ENCODE results near the gene F10.

Gene F10

GRCh38 chr13:113179374-113180230 lies 57.0 kb downstream of the F10 start:
- TF ChIP-seq, protein P1, sequence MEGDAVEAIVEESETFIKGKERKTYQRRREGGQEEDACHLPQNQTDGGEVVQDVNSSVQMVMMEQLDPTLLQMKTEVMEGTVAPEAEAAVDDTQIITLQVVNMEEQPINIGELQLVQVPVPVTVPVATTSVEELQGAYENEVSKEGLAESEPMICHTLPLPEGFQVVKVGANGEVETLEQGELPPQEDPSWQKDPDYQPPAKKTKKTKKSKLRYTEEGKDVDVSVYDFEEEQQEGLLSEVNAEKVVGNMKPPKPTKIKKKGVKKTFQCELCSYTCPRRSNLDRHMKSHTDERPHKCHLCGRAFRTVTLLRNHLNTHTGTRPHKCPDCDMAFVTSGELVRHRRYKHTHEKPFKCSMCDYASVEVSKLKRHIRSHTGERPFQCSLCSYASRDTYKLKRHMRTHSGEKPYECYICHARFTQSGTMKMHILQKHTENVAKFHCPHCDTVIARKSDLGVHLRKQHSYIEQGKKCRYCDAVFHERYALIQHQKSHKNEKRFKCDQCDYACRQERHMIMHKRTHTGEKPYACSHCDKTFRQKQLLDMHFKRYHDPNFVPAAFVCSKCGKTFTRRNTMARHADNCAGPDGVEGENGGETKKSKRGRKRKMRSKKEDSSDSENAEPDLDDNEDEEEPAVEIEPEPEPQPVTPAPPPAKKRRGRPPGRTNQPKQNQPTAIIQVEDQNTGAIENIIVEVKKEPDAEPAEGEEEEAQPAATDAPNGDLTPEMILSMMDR (IDR thresholded peaks at IDR 0.05; ENCODE audit: insufficient read depth, missing control alignments): no peak
- no peak for FAIRE-seq
- DNase-seq (ENCODE audit: insufficient read length, low spot score): no peak

GRCh38 chr13:113182046-113182445 lies 59.4 kb downstream of the F10 start:
- no peak for FAIRE-seq

GRCh38 chr13:113183450-113184129 lies 61.0 kb downstream of the F10 start:
- TF ChIP-seq, protein P1 (IDR thresholded peaks at IDR 0.05; ENCODE audit: insufficient read depth, missing control alignments): no peak
- DNase-seq (ENCODE audit: insufficient read length, low spot score) (no peak), FAIRE-seq (no peak)

More at GRCh38 chr13:113182046-113182445, 59.4 kb downstream of the F10 start:
- TF ChIP-seq, protein P1 (IDR thresholded peaks at IDR 0.05; ENCODE audit: insufficient read depth, missing control alignments): no peak
- no peak for DNase-seq (ENCODE audit: insufficient read length, low spot score)

DNA sequence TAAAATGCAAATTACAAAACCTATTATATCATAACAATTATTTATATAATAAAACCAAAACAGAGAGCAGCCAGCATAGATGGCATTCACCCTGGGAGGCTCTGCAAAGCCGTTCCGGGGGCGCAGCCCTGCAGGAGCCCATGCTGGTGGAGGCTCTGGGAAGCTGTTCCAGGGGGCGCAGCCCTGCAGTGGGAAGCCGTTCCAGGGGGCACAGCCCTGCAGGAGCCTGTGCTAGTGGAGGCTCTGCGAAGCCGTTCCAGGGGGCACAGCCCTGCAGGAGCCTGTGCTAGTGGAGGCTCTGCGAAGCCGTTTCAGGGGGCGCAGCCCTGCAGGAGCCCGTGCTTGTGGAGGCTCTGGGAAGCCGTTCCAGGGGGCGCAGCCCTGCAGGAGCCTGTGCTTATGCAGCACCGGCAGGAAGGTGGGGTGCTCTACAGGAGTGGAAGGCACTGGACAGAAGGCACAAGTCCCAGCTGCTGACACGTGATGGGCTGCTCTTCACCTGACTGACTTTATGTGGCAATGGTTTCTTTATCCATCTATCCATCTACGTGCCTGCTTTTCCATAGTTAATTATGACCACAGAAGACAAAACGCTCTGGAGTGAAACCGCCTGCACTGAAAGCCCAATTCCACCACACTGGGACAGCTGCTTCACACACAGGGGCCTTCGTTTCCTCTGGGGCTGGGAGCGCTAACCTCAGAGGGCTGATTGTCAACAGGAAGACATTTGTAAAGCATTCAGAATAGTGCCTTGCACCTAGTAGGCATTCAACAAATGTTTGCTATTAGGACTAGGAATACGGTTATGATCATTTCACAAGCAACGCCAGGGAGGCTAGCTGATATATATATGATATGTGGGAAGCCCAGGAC lies 62.2 kb downstream of the F10 start:
- FAIRE-seq (no peak), DNase-seq (ENCODE audit: insufficient read length, low spot score) (no peak)
- TF ChIP-seq, protein P1 (IDR thresholded peaks at IDR 0.05; ENCODE audit: insufficient read depth, missing control alignments): no peak

- TF ChIP-seq, protein P1 (IDR thresholded peaks at IDR 0.05; ENCODE audit: insufficient read depth, missing control alignments): no peak
- no peak for FAIRE-seq
- DNase-seq (ENCODE audit: insufficient read length, low spot score): no peak
Observed at GRCh38 chr13:113186061-113186900, 63.7 kb downstream of the F10 start.

GRCh38 chr13:113187263-113187669 lies 64.7 kb downstream of the F10 start:
- no peak for FAIRE-seq
- no peak for DNase-seq (ENCODE audit: insufficient read length, low spot score)
- TF ChIP-seq, protein P1 (IDR thresholded peaks at IDR 0.05; ENCODE audit: insufficient read depth, missing control alignments): no peak

All from D721Med (cell line).